HG02759 (cell line): ENCODE measurements around the gene MRPS7.

Source experiments
- ATAC-seq: cut with Tn5 transposase; IDR thresholded peaks from one replicate; pipeline ENCODE4 v1.9.1; 2021; ENCODE audit warnings: mild to moderate bottlenecking, moderate library complexity; ENCODE audit not compliant: unreplicated experiment

MRPS7 gene

DNA sequence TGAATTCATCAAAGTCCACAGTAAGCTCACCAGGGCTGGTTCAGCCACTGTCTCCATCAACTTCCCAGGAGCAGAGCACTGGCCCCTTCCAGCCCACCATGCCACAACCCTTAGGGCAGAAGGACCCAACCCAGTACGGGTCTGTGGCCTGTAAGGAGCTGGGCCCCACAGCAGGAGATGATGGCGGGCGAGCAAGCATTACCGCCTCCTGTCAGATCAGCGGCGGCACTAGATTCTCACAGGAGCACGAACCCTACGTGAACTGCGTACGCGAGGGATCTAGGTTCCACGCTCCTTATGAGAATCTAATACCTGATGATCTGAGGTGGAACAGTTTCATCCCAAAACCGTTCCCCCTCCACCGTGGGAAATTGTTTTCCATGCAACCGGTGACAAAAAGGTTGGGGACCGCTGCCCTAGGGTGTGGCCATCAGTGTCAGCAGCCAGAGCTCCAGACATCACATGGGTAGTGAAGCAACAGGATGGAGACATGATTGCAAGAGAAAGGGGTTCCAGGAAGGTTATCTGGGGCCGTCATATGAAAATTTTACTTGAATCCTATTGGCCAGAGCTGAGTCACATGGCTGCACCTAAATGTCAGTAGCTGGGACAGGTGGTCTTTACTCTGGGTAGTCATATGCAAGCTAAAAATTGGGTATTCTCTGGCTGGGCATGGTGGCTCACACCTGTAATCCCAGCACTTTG lies 40.0 kb downstream of the MRPS7 start:
- ATAC-seq = no peak

DNA sequence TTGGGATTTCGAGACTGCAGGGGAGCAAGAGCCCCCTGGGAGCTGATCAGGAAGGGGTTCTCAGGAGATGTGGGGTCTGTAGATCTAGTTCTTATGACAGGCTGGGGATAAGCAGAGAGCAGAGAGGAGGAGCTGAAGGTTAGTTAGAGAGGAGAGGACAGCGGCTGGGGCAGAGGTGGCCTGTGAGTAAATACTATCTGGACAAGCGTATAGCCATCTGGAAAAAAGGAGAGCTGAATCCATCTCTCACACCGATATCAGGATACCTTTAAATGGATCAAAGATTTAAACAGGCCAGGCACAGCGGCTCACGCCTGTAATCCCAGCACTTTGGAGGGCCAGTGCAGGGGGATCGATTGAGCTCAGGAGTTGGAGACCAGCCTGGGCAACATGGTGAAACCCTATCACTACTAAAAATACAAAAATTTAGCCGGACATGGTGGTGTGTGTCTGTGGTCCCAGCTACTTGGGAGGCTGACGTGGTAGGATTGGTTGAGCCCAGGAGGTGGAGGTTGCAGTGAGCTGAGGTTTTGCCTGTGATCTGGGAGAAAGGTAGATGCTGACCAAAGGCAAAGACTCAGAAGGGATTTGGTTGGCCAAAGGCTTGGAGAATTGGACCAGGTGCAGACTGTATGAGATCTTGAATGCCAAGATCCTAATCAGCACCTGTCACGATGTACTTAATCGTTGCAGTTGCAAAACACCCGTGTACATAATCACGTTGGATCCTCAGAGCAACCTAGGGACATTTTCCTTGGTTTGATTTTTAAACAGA lies 46.5 kb downstream of the MRPS7 start:
- no peak for ATAC-seq

DNA sequence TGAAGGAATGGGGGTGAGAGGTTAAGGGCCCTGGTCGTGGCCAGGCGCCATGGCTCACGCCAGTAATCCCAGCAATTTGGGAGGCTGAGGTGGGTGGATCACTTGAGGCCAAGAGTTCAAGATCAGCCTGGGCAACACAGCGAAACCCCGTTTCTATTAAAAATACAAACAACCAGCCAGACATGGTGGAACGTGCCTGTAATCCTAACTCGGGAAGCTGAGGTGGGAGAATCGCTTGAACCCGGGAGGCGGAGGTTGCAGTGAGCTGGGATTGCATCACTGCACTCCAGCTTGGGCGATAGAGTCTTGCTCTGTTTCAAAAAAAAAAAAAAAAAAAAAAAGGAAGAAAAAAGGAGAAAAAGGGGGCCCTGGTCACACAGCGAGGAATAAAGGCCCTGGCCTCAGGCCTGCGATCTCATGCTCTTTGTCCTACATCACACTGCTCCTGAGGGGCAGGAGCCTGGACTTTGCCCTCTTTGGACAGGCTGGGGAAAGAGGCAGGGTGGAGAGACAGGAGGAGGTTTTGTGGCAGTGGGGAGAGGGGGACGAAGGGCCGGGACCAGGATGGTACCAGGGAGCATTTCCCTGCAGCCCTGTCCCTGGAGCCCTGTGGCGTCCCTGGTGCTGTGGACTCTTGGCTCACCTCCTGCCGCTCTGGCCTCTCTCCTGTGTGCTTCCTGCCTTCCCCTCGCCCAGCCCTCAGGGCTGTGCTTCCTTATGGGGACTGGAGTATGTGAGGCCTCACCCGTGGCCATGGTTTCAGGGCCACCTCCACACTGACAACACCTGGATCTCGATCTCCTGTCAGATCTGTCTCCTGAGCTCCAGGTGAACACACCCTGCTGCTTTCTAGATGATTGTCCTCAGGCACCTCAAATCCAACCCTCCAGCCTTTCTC lies 47.3 kb downstream of the MRPS7 start:
- ATAC-seq = no peak

DNA sequence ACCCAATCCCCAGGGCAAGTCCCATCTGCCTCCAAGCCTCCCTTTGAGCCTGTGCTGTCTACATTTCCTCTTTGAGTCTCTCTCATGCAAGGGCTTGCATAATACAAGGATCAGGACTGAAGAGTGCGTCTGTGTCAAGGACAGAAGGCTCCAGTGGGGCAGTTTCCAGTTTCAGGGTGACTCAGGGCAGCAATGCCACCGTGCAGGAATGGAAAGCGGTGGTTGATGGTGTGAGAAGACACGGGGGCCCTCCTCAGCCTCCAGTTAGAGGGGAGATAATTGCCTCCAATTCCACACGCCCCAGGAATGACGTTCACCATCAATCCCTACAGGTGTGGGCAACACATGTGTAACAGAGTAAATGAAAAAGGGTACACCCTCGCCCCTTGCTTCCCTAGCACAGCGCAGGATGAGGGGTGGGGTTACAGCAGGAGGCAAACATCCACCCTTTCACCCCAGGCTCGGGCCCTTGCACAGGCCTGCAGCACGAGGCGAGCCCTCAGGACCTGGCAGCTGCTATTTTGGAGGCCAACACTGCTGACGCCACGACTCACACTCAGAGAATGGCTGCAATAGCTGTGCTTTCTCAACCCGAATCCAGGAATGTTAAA lies 52.4 kb downstream of the MRPS7 start:
- ATAC-seq = peak; percentile 55

DNA sequence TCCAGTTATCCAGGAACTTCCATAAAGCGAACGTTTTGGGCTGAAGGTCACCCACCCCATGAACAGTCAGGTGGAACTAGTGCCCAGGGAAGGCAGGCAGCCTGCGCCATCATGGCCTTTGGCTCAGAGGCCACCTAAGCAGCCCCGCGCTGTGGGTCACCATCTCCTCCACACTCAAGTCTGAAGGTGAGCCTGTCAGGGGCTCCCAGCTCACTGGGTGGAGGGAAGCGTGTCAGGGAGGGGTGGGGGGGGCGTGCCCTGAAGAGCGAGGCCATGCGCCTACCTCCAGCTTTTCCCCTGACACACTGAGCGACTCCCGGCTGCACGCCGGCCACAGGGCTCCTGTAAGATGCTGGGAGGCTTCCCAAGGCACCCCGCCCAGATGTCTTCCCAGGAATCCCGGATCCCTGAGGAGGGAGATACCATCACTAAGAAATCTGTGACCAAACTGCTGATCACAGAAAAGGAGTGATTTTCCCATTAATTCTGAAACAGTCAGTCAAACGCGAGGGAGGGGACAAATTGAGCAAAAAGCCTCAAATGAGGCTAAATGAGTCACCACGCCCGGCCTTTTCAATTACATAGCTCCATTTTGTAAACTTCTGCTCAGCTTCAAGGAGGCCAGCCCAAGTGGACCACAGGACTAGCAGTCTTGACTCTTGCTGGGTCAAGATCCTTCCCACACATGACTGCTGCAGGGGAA lies 54.0 kb downstream of the MRPS7 start:
- ATAC-seq = no peak
